Tibial artery (tissue), 4 donors: Measurements from ENCODE around the gene MAZ.

ENCODE experiments used
- DNase-seq, 2 donors: peaks; one replicate each; pipeline ENCODE4 v3.0.0-alpha.2; 2019
- H3K27ac ChIP-seq, 2 donors: fragments of 200-600 bp; sonication (generic) in 1 of 2; 1 replicate in 1 of 2; 2 replicates in 1 of 2; pipeline ENCODE4 v1.5.1; 2018 to 2019; ENCODE audit warnings: mild to moderate bottlenecking in 1 of 2
- H3K27me3 ChIP-seq, 2 donors: fragments of 200-600 bp; sonication (generic) in 1 of 2; one replicate each; pipeline versions ENCODE4 v1.5.1 to v1.6.0; 2016 to 2019
- H3K36me3 ChIP-seq, 3 donors: fragments of 200-600 bp; sonication (generic) in 2 of 3; one replicate each; pipeline ENCODE4 v1.5.1; 2016 to 2019; ENCODE audit warnings: mild to moderate bottlenecking in 2 of 3
- H3K4me1 ChIP-seq, 4 donors: fragments of 200-600 bp; sonication (generic) in 2 of 4; 1 replicate in 3 of 4; 2 replicates in 1 of 4; pipeline ENCODE4 v1.5.1; 2016 to 2019
- H3K4me3 ChIP-seq, 2 donors: fragments of 200-600 bp; sonication (generic) in 1 of 2; 1 replicate in 1 of 2; 2 replicates in 1 of 2; pipeline ENCODE4 v1.5.1; 2018 to 2019; ENCODE audit warnings: mild to moderate bottlenecking in 2 of 2
- H3K9me3 ChIP-seq, 3 donors: fragments of 200-600 bp; sonication (generic) in 1 of 3; one replicate each; pipeline ENCODE4 v1.5.1; 2016 to 2019
- intact Hi-C: fragments of 100-400 bp; cut with DNase I; formaldehyde crosslinking; loops from one replicate; pipeline ENCODE4 v1.15.0; 2023; ENCODE audit warnings: low total_unique reads
- TF ChIP-seq, protein P1 (sequence below), 2 experiments: fragments of 200-600 bp in 1 of 2; fragments of 450-650 bp in 1 of 2; IDR thresholded peaks; one replicate each; pipeline ENCODE4 v1.5.1; 2017 to 2019; ENCODE audit warnings: antibody characterized with exemption in 2 of 2, mild to moderate bottlenecking in 1 of 2, moderate library complexity in 1 of 2

The MAZ gene

DNA sequence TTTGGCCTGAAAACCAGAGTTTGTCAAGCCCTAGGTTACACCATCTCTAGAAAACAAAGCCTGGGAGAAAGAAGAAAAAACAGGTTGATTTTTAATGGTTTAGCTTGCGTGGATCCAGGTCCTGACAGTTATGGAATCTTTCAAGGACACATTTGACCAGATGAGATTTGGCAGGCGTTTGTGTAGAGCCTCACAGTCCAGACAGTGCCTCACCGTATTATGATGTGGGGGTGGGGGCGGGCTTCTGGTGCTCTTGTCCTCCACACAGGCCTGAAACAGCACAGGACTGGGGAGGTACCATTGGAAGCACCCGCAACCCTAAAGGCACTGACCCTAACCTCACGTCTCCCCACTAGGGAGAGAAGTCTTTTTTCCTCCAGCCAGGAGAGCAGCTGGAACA, 33.5 kb downstream of the MAZ start:
- H3K27me3 ChIP-seq: no peaks in the 10 kb centered on the region
- DNase-seq: no peak
- no peaks in the 10 kb centered on the region for H3K4me1 ChIP-seq
- no peaks in the 10 kb centered on the region for H3K9me3 ChIP-seq
- H3K4me3 ChIP-seq: no peak overlapping the region
- H3K27ac ChIP-seq: no peak overlapping the region
- peaks cover 77 to 100% (median 86%) of the 10 kb centered on the region in 3 donors for H3K36me3 ChIP-seq
- intact Hi-C loops: no loop called here
- TF ChIP-seq, protein P1, sequence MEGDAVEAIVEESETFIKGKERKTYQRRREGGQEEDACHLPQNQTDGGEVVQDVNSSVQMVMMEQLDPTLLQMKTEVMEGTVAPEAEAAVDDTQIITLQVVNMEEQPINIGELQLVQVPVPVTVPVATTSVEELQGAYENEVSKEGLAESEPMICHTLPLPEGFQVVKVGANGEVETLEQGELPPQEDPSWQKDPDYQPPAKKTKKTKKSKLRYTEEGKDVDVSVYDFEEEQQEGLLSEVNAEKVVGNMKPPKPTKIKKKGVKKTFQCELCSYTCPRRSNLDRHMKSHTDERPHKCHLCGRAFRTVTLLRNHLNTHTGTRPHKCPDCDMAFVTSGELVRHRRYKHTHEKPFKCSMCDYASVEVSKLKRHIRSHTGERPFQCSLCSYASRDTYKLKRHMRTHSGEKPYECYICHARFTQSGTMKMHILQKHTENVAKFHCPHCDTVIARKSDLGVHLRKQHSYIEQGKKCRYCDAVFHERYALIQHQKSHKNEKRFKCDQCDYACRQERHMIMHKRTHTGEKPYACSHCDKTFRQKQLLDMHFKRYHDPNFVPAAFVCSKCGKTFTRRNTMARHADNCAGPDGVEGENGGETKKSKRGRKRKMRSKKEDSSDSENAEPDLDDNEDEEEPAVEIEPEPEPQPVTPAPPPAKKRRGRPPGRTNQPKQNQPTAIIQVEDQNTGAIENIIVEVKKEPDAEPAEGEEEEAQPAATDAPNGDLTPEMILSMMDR (IDR thresholded peaks at IDR 0.05): no peak

DNA sequence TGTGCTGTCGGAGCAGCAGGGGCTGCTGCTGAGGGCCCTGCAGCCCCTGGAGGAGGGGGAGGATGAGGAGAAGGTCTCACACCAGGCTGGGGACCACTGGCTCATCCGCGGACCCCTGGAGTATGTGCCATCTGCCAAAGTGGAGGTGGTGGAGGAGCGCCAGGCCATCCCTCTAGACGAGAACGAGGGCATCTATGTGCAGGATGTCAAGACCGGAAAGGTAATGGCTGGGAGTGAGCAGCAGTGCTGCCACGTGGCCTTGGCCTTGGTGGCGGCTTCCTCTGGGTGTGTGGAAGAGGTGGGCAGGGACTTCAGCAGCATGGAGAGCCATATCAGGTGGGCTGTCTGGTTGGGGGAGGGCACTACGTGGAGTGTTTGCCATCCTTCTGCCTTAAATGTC, 33.9 kb downstream of the MAZ start:
- Histone ChIP-seq H3K27ac (no peak overlapping the region), H3K4me1 (no peaks in the 10 kb centered on the region), H3K36me3 (peaks cover 79 to 100% (median 87%) of the 10 kb centered on the region in 3 donors), H3K9me3 (no peaks in the 10 kb centered on the region), H3K27me3 (no peaks in the 10 kb centered on the region), H3K4me3 (no peak overlapping the region)
- intact Hi-C loops: no loop called here
- DNase-seq: no peak
- TF ChIP-seq, protein P1 (IDR thresholded peaks at IDR 0.05): no peak

DNA sequence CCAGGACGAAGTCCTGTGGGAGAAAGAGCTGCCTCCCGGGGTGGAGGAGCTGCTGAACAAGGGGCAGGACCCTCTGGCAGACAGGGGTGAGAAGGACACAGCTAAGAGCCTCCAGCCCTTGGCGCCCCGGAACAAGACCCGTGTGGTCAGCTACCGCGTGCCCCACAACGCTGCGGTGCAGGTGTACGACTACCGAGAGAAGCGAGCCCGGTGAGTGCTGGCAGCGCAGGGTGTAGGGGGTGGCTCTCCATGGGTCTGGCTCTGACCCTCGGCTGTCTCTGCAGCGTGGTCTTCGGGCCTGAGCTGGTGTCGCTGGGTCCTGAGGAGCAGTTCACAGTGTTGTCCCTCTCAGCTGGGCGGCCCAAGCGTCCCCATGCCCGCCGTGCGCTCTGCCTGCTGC, 35.3 kb downstream of the MAZ start:
- Histone ChIP-seq H3K27ac (no peak overlapping the region), H3K36me3 (peaks cover 77 to 100% (median 90%) of the 10 kb centered on the region in 3 donors)
- DNase-seq: no peak

DNA sequence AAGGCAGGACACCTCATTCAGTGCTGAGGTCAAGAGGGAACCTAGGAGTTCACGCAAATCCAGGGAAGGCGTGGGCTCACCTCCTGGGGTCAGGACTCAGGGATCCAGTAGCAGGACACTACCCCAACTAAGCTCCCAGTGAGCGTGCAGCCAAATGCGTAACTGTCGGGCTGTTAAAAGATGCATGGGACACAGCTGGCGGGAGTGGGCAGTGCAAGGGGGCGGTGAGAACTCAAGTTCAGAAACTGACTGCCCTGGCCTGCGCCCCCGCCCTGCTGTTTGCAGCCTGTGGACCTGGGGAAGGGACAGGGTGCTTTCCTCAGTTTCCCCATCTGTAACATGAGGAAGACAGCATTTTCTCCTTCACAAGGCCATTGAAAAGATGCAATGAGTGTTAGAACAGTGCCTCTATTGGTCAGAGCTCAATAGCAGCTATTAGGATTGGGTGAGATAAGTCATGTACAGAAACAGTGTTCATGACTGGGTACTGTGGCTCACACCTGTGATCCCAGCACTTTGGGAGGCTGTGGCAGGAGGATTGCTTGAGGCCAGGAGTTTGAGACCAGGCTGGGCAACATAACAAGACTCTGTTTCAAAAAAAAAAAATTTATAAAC, 36.5 kb downstream of the MAZ start:
- H3K4me3 ChIP-seq: no peak overlapping the region
- peaks cover 75 to 100% (median 90%) of the 10 kb centered on the region in 3 donors for H3K36me3 ChIP-seq
- intact Hi-C loops: no loop called here
- H3K27ac ChIP-seq: no peak overlapping the region
- no peaks in the 10 kb centered on the region for H3K4me1 ChIP-seq
- no peaks in the 10 kb centered on the region for H3K27me3 ChIP-seq
- H3K9me3 ChIP-seq: no peaks in the 10 kb centered on the region
- no peak for DNase-seq
- TF ChIP-seq, protein P1 (IDR thresholded peaks at IDR 0.05): no peak

More for the DNA sequence above, 35.3 kb downstream of the MAZ start:
- intact Hi-C loops: no loop called here
- Histone ChIP-seq H3K9me3 (no peaks in the 10 kb centered on the region), H3K4me1 (no peaks in the 10 kb centered on the region), H3K27me3 (no peaks in the 10 kb centered on the region), H3K4me3 (no peak overlapping the region)
- TF ChIP-seq, protein P1 (IDR thresholded peaks at IDR 0.05): no peak

DNA sequence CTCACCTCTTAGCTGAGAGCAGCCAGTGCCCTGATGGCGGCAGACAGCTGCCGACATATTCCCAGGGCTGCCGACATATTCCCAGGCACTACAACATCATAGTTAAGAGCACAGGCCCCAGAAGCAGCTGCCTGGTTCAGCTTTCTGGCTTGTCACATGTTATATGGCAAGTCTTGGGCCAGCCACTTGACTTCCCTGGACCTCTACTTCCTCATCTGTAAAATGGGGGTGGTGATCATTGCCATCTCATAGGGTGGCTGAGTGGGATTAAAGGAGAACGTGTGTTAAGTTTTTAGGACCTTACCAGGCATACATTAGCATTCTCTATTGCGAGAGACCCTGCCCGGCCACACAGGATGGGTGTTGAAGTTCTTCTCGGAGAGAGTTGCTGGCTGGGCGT, 37.6 kb downstream of the MAZ start:
- no peak for DNase-seq
- H3K9me3 ChIP-seq: no peaks in the 10 kb centered on the region
- no peaks in the 10 kb centered on the region for H3K27me3 ChIP-seq
- peaks cover 66 to 92% (median 83%) of the 10 kb centered on the region in 3 donors for H3K36me3 ChIP-seq
- TF ChIP-seq, protein P1 (IDR thresholded peaks at IDR 0.05): no peak
- H3K4me3 ChIP-seq: no peak overlapping the region
- no peaks in the 10 kb centered on the region for H3K4me1 ChIP-seq
- intact Hi-C loops: no loop called here
- H3K27ac ChIP-seq: no peak overlapping the region
